ENCODE data around the gene BATF3.

GRCh38 chr1:212680680-212681389 is 18.8 kb downstream of the BATF3 start:
- TF ChIP-seq, protein P1, sequence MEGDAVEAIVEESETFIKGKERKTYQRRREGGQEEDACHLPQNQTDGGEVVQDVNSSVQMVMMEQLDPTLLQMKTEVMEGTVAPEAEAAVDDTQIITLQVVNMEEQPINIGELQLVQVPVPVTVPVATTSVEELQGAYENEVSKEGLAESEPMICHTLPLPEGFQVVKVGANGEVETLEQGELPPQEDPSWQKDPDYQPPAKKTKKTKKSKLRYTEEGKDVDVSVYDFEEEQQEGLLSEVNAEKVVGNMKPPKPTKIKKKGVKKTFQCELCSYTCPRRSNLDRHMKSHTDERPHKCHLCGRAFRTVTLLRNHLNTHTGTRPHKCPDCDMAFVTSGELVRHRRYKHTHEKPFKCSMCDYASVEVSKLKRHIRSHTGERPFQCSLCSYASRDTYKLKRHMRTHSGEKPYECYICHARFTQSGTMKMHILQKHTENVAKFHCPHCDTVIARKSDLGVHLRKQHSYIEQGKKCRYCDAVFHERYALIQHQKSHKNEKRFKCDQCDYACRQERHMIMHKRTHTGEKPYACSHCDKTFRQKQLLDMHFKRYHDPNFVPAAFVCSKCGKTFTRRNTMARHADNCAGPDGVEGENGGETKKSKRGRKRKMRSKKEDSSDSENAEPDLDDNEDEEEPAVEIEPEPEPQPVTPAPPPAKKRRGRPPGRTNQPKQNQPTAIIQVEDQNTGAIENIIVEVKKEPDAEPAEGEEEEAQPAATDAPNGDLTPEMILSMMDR (IDR thresholded peaks at IDR 0.05; ENCODE audit: low read length), result no peak
- TF ChIP-seq EZH2 (IDR thresholded peaks at IDR 0.05; ENCODE audit: borderline replicate concordance, low read length), result no peak
